MCF 10A (cell line): Measurements from ENCODE around the gene TCF4. TPM values are rescaled to one million over a fixed set of nuclear protein-coding genes. Genes with fewer than 3 reads are reported as not detected.

Experiments
- BruUV-seq: library from RNA; stranded (reverse); fragments of 400-500 nt; replicated peaks from 2 replicates; lab custom pipeline; 2021; lab: Mats Ljungman, UMichigan
- CTCF ChIA-PET: fragments of 300-600 bp; sonication (Branson Sonifier 250); formaldehyde crosslinking; extraction: SDS; loops from one replicate; lab custom pipeline; 2021; ENCODE audit warnings: antibody characterized with exemption, inconsistent platforms; lab: Yijun Ruan, JAX
- POLR2A ChIA-PET: fragments of 300-600, 350-650 bp; sonication (Branson Sonifier 250); formaldehyde crosslinking; extraction: SDS; loops from one replicate; lab custom pipeline; 2020; ENCODE audit warnings: antibody characterized with exemption, inconsistent platforms; lab: Yijun Ruan, JAX
- DNase-seq: peaks from one replicate; pipeline ENCODE4 v3.0.0-alpha.2; 2018; ENCODE audit not compliant: unreplicated experiment
- H3K27ac Mint-ChIP-seq: one replicate; pipeline ENCODE4 v1.8.0; 2022; ENCODE audit warnings: mild to moderate bottlenecking, low read depth, mixed read lengths; ENCODE audit not compliant: unreplicated experiment
- H3K27me3 Mint-ChIP-seq: one replicate; pipeline ENCODE4 v1.8.0; 2022; ENCODE audit warnings: mixed read lengths; ENCODE audit not compliant: insufficient read depth, unreplicated experiment
- H3K36me3 Mint-ChIP-seq: one replicate; pipeline ENCODE4 v1.8.0; 2022; ENCODE audit warnings: mild to moderate bottlenecking, moderate library complexity, mixed read lengths; ENCODE audit not compliant: insufficient read depth, unreplicated experiment
- H3K4me1 Mint-ChIP-seq: one replicate; pipeline ENCODE4 v1.8.0; 2022; ENCODE audit warnings: mixed read lengths; ENCODE audit not compliant: insufficient read depth, unreplicated experiment
- H3K4me3 Mint-ChIP-seq: one replicate; pipeline ENCODE4 v1.8.0; 2022; ENCODE audit warnings: mild to moderate bottlenecking, moderate library complexity, mixed read lengths; ENCODE audit not compliant: unreplicated experiment
- H3K9me3 Mint-ChIP-seq: one replicate; pipeline ENCODE4 v1.8.0; 2022; ENCODE audit warnings: mixed read lengths; ENCODE audit not compliant: unreplicated experiment
- CTCF ChIP-seq: fragments of 200-600 bp; IDR thresholded peaks from one replicate; pipeline ENCODE4 v1.8.0; 2022; ENCODE audit warnings: antibody characterized with exemption, mild to moderate bottlenecking; ENCODE audit not compliant: unreplicated experiment
- intact Hi-C: fragments of 100-400 bp; cut with micrococcal nuclease; formaldehyde crosslinking; loops from 2 replicates; pipeline ENCODE4 v1.14.1; 2022
- total RNA-seq: library from RNA; stranded (reverse); gene quantifications from 2 replicates; pipeline ENCODE4 v1.2.3, GENCODE V29; 2022

TCF4 gene
- total RNA-seq, 1 experiment from 2014 or later, result 6.2 TPM

DNA sequence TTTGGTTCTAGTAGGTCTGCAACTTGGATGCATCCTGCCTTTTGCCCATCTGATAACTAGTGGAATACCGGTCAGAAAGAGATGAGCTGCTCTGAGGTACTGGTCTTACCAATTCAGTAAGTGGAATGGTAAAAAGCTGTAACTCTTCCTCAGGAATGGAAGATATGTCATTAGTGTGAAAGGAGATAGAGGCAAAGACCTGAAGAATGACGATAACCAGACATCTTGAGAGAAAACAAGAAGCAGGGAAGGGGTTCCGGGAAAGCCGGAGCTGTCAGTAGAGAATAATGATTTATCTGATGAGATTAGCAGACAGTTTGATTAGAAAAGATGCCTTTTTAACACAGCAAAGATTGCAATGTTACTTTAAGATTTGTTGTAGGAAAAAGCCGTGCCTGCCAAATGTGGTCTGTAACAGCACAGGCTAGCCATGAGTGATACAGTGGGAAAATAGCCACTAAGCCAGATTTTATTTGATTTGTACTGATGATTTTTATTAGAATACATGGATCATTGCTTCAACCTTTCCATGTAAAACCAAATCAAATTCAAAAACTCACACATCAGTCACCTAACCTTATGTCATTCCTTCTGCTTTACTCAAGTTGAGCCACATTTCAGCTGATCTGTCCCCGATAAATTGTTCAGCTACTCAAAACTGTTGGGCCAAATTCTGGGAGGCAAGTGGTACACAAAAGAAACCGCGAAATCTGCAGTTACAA is 110.0 kb downstream of the TCF4 start:
- ChIA-PET POLR2A (interaction anchor here (0.6 to 1.0 kb wide), 2 partner anchors 12 to 35 kb away, joined by 3 read pairs; no protein-coding TSS in a partner anchor), CTCF (interaction anchor here (0.5 to 0.6 kb wide), 6 partner anchors 11 to 1362 kb away, joined by 3 to 4 read pairs (median 3); no protein-coding TSS in a partner anchor)
- no TSS peak for BruUV-seq
- H3K4me3 Mint-ChIP-seq, result peak overlapping the region; percentile 74
- no peaks in the 10 kb centered on the region for H3K27me3 Mint-ChIP-seq
- H3K9me3 Mint-ChIP-seq, result no peaks in the 10 kb centered on the region
- H3K4me1 Mint-ChIP-seq, result peaks cover 12% of the 10 kb centered on the region
- DNase-seq, result no peak
- H3K36me3 Mint-ChIP-seq, result no peaks in the 10 kb centered on the region
- H3K27ac Mint-ChIP-seq, result peak overlapping the region; percentile 79
- intact Hi-C loops, result loop anchor here (5.0 kb wide), 1 partner anchor 109 kb away; the partner anchor contains the start of gene TCF4
- TF ChIP-seq CTCF, result no peak

DNA sequence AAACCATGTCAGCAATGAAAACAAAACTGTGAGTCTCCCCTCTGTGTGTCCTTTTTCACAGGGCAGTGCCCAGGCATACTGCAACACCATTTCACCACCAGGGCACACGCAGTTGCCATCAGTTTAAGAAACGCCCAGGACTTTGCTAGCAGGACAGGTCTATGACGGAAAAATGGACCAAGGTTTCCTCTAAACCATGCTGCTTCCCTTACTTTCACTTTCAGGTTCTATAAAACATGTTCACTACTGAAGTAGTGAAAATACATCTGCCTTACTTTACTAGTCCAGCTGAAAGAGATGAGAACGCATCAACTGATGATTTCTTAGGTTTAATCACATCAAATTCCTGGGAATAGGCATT is 110.5 kb downstream of the TCF4 start:
- H3K4me3 Mint-ChIP-seq, result peak overlapping the region; percentile 74
- TF ChIP-seq CTCF, result no peak
- CTCF ChIA-PET, result interaction anchor here (0.6 to 0.7 kb wide), 7 partner anchors 11 to 1361 kb away, joined by 3 to 4 read pairs (median 3); no protein-coding TSS in a partner anchor
- peak overlapping the region; percentile 79 for H3K27ac Mint-ChIP-seq
- H3K36me3 Mint-ChIP-seq, result no peaks in the 10 kb centered on the region
- BruUV-seq, result no TSS peak
- intact Hi-C loops, result loop anchor here (5.0 kb wide), 1 partner anchor 110 kb away; the partner anchor contains the start of gene TCF4
- H3K9me3 Mint-ChIP-seq, result no peaks in the 10 kb centered on the region
- no peaks in the 10 kb centered on the region for H3K27me3 Mint-ChIP-seq
- H3K4me1 Mint-ChIP-seq, result peaks cover 12% of the 10 kb centered on the region
- peak; percentile 61 for DNase-seq
- POLR2A ChIA-PET, result interaction anchor here (1.0 kb wide), 1 partner anchor 12 kb away, joined by 3 read pairs; no protein-coding TSS in a partner anchor

DNA sequence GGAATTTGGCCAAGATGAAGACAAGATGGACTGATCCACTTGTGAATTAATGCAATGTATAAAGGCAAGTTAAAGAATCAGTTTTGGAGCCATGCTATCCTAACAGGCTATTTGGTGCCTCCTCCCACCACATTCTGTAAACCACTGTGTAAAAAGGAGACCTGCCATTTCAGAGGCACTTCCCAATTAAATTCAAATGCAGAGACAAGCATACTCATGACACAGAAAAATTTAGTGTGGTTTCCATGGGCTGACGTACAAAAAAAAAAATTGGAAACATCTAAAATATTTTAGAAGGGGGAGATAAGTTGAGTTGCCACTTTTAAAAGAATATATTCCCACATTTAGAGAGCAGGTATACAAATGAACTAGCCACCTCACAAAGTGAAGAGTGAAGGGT is 112.1 kb downstream of the TCF4 start:
- Mint-ChIP-seq H3K27ac (no peak overlapping the region), H3K36me3 (no peaks in the 10 kb centered on the region), H3K4me1 (peaks cover 12% of the 10 kb centered on the region), H3K4me3 (no peak overlapping the region), H3K9me3 (no peaks in the 10 kb centered on the region), H3K27me3 (no peaks in the 10 kb centered on the region)
- DNase-seq, result no peak
- intact Hi-C loops, result loop anchor here (5.0 kb wide), 1 partner anchor 111 kb away; the partner anchor contains the start of gene TCF4
- ChIA-PET CTCF (no interaction called here), POLR2A (no interaction called here)
- TF ChIP-seq CTCF, result no peak
- no TSS peak for BruUV-seq

DNA sequence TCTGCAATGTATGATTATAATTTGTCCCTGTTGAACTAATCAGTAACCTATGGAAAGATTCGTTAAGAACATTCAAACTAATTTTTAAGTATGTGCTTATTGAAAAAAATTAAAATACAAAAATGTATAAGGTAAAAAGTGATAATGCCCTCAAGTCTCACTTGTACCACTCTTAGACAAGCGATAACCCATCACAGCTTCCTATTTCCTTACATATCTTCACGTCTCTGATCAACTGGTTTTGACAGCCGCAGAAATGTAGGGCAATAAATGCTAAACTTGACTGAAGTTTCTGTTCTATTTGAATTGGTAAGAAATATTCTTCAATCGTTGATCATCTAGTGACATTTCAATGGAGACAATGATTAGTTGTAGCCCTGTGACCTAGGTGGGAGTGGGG is 112.5 kb downstream of the TCF4 start:
- Mint-ChIP-seq H3K36me3 (no peaks in the 10 kb centered on the region), H3K4me3 (no peak overlapping the region), H3K4me1 (peaks cover 12% of the 10 kb centered on the region), H3K27ac (no peak overlapping the region), H3K9me3 (no peaks in the 10 kb centered on the region), H3K27me3 (no peaks in the 10 kb centered on the region)
- TF ChIP-seq CTCF, result no peak
- ChIA-PET POLR2A (no interaction called here), CTCF (no interaction called here)
- intact Hi-C loops, result loop anchor here (5.0 kb wide), 1 partner anchor 112 kb away; the partner anchor contains the start of gene TCF4
- DNase-seq, result no peak
- no TSS peak for BruUV-seq
